Measurements from ENCODE around the gene IRF2BP2.

Gene IRF2BP2

DNA sequence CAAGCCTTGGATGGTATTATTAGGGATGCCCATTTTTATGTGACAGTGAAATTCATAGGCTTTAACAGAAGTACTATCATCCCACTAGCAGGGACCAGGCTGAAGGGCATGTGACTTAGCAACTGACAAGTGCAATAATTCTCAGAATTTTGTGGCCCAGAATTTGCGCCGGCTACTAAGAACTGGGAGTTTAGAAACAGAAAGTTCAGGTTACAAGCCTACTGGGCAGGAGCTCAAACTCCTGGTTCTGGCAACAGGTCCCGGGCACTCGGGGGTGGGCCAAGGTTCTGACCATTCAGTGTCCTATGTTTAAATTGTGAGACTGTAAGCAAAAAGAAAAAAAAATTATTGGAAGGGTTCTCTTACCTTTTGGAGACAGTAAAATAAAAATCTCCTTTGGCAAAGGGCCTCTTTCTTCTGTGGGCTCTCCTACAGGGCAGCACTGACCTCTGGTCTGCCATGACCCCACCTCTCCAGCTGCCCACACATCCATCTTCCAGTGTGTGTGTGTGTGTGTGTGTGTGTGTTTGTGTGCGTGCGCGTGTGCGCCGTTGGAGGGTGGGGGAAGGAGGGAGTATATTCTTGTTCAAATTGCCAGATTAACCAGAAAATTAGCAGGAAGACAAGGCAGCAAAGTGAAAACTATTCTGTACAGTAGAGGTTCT, 26.1 kb downstream of the IRF2BP2 start:
- peak; percentile 46 for DNase-seq (ENCODE audit: low spot score)

GRCh38 chr1:234582681-234583301, 27.2 kb downstream of the IRF2BP2 start:
- DNase-seq (ENCODE audit: low spot score) = no peak

- no peak for DNase-seq (ENCODE audit: low spot score)
Observed at GRCh38 chr1:234582186-234582585, 27.8 kb downstream of the IRF2BP2 start.

DNA sequence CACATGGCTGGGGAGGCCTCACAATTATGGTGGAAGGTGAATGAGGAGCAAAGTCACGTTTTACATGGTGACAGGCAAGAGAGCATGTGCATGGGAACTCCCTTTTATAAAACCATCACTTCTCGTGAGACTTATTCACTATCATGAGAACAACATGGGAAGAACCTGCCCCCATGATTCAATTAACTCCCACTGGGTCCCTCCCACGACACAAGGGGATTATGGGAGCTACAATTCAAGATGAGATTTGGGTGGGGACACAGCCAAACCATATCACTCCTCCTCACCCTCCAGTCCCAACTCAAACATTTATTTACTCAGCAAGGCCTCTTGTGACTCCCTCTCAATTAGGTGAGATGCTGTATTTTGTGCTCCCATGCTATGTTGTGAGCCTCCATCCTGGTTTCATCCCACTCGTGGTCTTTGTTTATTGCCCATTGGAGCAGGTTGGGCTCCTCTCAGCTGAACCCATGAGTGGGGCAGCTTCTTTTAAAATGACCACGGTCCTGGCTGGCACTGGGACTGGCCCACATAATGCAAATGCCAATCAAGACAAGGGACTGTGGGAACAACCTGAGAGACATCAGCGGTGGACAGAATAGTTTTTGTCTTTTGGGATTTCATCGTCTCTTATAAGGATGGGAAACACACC, 28.8 kb downstream of the IRF2BP2 start:
- DNase-seq (ENCODE audit: low spot score) = no peak

DNA sequence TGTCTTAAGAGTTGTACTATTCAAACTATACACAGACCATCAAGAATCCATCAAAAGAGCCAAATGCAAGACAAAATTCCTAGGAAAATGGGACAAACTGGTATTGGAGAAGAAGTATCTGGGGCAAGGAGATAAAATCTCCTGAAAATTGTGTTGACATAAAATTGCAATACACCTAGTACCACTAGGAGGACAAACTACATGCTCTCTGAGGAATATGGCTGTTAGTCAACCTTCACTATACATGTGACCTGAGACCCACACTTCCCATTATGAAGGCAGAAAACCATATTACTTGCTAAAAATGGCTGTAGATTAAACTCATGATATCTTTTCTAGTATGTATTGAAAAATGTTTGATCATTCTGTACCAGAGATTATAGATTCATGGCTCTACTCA, 30.0 kb downstream of the IRF2BP2 start:
- no peak for DNase-seq (ENCODE audit: low spot score)

GRCh38 chr1:234578735-234579134, 31.2 kb downstream of the IRF2BP2 start:
- DNase-seq (ENCODE audit: low spot score) = no peak

DNA sequence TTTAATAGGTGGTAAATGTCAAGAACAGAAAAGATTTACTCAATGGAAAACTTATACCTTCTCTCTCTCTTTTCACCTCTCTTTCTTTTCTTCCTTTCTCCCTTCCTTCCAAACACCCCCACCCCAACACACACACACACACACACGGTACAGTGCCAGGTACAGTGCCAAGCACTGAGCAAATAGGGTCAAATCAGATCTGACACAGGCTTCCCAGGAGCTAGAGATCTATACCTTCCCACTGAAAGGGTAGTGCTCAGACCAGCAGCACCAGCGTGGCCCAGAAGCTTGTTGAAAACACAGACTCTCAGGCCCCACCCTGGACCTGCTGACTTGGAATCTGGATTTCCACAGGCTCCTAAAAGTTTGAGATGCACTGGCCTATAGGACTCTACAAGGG, 31.9 kb downstream of the IRF2BP2 start:
- no peak for DNase-seq (ENCODE audit: low spot score)

- DNase-seq (ENCODE audit: low spot score) = no peak
Observed at GRCh38 chr1:234573711-234574299, 36.2 kb downstream of the IRF2BP2 start.

GRCh38 chr1:234572966-234573365, 37.0 kb downstream of the IRF2BP2 start:
- no peak for DNase-seq (ENCODE audit: low spot score)

- DNase-seq (ENCODE audit: low spot score) = no peak
Observed at GRCh38 chr1:234571702-234572101, 38.3 kb downstream of the IRF2BP2 start.

DNA sequence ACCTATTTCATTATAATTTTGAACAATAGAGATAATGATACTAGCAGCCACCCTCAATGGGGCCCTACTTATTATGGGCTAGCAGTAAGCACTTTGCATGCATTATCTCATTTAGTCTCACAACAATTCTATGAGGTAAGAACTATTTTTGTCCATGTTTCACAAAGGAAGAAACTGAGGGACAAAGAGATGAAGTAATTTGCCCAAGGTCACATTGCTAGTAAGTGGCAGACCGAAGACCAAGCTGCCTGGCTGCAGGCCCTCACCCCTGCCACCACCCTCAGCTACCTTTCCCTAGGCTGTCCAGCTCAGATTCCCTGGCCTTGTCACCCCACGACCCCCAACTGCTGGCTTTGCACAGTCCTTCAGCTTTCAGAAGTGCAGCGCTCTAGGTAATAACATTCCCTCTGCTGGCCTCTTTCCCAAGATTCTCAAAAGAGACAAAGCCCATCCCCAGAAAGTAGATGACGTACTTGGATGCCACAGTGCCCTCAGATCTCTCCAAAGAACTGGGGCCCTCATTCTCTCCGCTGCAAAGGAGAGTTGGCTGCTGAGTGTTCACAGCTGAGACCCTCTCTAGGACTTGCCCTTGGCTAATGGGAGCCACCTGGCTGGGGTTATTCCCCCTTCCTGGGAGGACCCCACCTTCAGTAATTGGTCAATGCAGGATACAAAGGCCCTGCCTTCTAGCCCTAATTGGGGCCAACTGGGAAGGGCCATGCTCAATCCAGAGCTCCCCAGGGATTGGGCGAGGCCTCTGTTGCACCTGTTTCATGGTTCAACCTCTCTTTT, 39.5 kb downstream of the IRF2BP2 start:
- DNase-seq (ENCODE audit: low spot score) = no peak

GRCh38 chr1:234568345-234568744, 41.6 kb downstream of the IRF2BP2 start:
- DNase-seq (ENCODE audit: low spot score) = no peak

DNA sequence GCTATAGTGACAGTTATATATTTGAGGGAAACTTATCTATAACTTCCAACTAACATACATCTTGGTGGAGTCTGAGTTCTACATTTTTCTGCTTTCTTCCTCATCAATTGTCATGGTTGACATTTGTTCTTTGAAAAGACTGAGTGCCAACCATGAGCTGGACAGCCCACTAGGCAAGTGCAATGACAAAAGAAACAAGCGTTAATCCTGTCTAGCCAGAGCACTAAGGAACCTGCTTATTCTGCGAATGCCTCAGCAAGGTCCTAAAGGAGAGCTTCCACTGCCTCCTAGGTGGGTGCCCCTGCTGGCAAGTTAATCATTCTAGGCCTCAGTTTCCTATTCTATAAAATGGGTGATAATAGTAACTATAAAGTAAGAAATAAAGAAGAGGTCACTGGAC, 44.8 kb downstream of the IRF2BP2 start:
- no peak for DNase-seq (ENCODE audit: low spot score)

DNA sequence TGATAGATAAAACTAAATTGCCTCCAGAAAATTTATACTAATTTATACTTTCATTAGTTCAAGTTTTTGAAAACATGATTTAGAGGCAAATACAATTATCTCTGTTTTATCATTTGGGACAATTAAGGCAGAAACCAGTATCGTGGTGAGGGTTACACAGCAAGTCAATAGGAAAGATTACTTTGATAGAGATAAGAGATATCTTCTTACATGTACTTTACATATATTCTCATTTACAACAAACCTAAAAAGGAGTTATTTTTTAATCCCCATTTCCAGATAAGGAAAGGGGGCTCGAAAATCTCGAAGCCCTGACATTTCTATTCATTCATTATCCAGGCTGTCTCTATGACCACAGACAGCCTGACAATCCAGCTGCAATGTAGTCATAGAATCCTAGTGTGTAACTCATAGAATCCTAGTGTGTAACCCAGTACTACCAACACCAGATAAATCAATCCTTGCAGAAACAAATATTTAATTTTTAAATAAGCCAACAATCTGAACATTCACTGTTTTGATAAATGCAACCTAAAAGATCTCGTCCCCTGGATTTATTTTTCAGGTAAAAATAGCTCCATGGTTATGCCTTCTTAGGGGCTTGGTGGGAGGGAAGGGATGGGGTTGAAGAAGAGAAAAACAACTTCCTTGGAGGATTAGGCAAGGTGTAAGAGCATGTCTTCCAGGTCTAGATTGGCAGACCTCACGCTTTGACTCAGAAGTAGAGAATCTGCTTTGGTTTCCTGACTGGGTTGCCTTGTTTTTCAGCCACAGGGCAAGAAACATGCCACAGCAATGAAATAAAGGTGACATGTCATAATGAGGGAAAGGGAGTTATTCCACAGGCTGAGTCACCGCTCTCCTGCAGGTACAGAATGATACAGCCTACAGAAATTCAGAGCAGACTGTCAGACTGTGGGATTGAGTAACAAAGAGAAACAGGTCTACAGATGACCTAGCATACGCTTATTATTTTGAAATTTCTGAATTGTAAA, 45.6 kb downstream of the IRF2BP2 start:
- no peak for DNase-seq (ENCODE audit: low spot score)

GRCh38 chr1:234562334-234562733, 47.6 kb downstream of the IRF2BP2 start:
- DNase-seq (ENCODE audit: low spot score) = no peak

DNA sequence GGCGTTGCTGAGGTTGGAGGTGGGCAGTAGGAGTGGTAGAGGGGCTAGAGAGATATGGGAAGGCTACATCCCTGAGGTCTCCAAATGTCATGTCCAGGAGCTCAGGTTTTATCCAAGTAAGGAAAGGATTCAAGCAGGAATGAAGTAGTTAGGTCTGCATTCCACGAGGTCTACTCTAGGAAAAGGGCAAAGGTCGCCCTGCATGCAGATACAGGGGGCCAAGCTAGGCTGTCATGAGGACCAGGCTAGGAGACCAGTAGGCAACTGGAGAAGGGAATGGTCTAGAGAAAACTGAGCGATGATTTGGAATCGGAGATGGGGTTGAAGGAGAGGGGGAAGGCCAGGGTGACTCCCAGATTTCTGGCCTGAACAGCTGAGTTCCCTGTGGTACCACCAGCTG, 48.7 kb downstream of the IRF2BP2 start:
- DNase-seq (ENCODE audit: low spot score) = no peak

DNA sequence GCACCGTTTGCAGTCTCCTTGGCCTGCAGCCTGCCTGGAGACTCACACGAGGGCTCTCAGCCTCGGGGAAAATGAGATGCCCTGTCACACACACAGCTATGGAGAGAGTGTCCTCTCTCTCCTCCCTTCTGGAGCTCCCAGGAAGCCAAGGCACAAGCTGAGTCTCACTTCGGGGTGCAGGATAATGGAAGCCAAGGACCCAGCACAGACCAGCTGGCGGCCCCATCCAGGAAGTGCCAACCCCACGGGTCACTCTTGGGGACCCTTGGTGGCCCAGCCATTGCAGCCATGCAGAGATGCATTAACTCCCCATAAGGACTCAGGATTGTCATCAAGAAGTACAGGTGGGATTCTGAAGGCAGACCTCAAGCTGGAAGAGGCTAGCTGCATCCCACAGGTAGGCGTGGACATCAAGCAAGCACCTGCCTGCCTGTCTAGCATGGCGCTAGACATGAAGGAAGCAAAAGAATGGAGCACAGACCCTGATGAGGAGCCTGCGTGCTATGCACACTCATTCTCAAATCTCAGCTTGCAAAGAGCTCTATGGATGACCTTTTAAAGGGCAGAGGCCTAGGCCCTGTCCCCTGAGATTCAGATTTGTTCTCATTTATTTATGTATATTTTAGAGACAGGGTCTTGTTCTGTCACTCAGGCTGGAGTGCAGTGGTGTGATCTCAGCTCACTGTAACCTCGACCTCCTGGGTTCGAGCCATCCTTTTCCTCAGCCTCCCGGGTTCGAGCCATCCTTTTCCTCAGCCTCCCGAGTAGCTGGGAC, 49.9 kb downstream of the IRF2BP2 start:
- no peak for DNase-seq (ENCODE audit: low spot score)

DNA sequence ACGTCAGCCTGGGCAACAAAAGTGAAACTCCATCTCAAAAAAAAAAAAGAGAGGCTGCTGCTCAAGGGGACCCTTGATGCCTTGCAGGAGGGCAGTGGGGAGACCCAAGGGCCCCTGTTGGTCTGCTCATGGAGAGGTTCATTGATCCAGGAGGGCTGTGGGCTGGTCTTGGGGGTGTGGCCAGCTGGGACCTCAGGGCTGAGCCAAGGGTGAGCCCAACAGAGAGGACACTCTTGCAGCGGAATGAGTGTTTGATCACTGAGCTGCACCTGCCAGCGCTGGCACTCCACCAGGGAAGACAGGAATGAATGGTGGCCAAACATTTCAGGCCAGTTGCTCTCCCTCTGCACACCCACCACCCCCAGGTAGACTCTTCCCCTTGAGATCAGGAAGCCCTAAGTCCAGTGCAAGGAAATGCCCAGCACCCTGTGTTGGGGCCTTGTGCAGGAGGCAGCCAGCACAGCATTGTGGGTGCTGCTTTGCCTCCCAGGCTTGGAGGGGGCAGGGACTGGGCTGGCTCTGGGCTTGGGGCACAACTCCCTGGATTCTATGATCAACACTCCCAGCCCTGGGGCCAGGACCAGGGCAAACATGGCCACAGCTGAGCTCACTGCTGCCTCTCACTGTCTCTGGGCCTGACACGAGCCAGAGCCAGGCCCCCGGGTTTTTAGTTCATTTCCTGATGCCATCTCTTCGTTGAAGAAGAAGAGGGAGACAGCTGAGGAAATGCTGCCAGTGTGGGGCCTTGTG, 50.7 kb downstream of the IRF2BP2 start:
- DNase-seq (ENCODE audit: low spot score) = no peak

- no peak for DNase-seq (ENCODE audit: low spot score)
Observed at GRCh38 chr1:234558330-234558836, 51.6 kb downstream of the IRF2BP2 start.

Measured in Ammon's horn (tissue), 1 donor.